Progenitor cell of endocrine pancreas (in vitro differentiated cells): ENCODE results near the gene WWP2. TPM values are rescaled to one million over a fixed set of nuclear protein-coding genes. Genes with fewer than 3 reads are reported as not detected.
"Not testable (repeated sequence)": the region's sequence is repeated elsewhere in the genome, so short reads cannot be mapped to it uniquely, and the experiment has no call there.

Experiments
- DNase-seq: peaks from one replicate; pipeline ENCODE4 v3.0.0; 2021; ENCODE audit warnings: low spot score; ENCODE audit not compliant: unreplicated experiment
- H3K27ac Mint-ChIP-seq: 2 replicates; pipeline ENCODE4 v1.8.0; 2021; ENCODE audit warnings: mild to moderate bottlenecking, moderate library complexity, mixed read lengths
- H3K27me3 Mint-ChIP-seq: 2 replicates; pipeline ENCODE4 v1.8.0; 2021; ENCODE audit warnings: mixed read lengths
- H3K36me3 Mint-ChIP-seq: 2 replicates; pipeline ENCODE4 v1.8.0; 2022; ENCODE audit warnings: mixed read lengths; ENCODE audit not compliant: insufficient read depth
- H3K4me1 Mint-ChIP-seq: 2 replicates; pipeline ENCODE4 v1.8.0; 2021; ENCODE audit warnings: low read depth, mixed read lengths
- H3K4me3 Mint-ChIP-seq: 2 replicates; pipeline ENCODE4 v1.8.0; 2021; ENCODE audit warnings: low read depth, mild to moderate bottlenecking, moderate library complexity, mixed read lengths
- H3K9me3 Mint-ChIP-seq: 2 replicates; pipeline ENCODE4 v1.8.0; 2021; ENCODE audit warnings: low read depth, mixed read lengths
- total RNA-seq: library from RNA; stranded (reverse); gene quantifications from 2 replicates; pipeline ENCODE4 v1.2.1, GENCODE V29; 2021
- TF ChIP-seq, protein P1 (sequence below): fragments of 200-600 bp; sonication (generic); IDR thresholded peaks from one replicate; pipeline ENCODE4 v1.5.0; 2021; ENCODE audit warnings: antibody characterized with exemption, mild to moderate bottlenecking; ENCODE audit not compliant: unreplicated experiment

The WWP2 gene
- total RNA-seq, 1 donor from 2014 or later, result 62.3 TPM

DNA sequence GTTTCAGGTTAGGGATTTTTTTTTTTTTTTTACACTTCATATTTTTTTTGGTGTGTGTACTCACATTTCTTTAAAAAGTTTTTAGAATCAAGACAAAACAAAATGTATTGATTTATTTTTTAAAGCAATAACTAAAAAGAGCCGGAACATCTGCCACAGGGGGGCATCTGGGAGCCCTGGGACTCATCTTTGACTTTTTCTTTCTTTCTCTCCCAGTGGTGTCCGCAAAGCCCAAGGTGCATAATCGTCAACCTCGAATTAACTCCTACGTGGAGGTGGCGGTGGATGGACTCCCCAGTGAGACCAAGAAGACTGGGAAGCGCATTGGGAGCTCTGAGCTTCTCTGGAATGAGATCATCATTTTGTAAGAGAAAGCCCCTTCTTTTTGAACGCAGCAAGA is 36.3 kb downstream of the WWP2 start:
- Mint-ChIP-seq H3K9me3 (no peaks in the 10 kb centered on the region), H3K27me3 (no peaks in the 10 kb centered on the region), H3K4me1 (peaks cover 1% of the 10 kb centered on the region), H3K27ac (peak overlapping the region; percentile 60), H3K4me3 (no peak overlapping the region), H3K36me3 (peaks cover 8% of the 10 kb centered on the region)
- no peak for DNase-seq
- TF ChIP-seq, protein P1, sequence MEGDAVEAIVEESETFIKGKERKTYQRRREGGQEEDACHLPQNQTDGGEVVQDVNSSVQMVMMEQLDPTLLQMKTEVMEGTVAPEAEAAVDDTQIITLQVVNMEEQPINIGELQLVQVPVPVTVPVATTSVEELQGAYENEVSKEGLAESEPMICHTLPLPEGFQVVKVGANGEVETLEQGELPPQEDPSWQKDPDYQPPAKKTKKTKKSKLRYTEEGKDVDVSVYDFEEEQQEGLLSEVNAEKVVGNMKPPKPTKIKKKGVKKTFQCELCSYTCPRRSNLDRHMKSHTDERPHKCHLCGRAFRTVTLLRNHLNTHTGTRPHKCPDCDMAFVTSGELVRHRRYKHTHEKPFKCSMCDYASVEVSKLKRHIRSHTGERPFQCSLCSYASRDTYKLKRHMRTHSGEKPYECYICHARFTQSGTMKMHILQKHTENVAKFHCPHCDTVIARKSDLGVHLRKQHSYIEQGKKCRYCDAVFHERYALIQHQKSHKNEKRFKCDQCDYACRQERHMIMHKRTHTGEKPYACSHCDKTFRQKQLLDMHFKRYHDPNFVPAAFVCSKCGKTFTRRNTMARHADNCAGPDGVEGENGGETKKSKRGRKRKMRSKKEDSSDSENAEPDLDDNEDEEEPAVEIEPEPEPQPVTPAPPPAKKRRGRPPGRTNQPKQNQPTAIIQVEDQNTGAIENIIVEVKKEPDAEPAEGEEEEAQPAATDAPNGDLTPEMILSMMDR, result peak; percentile 36

DNA sequence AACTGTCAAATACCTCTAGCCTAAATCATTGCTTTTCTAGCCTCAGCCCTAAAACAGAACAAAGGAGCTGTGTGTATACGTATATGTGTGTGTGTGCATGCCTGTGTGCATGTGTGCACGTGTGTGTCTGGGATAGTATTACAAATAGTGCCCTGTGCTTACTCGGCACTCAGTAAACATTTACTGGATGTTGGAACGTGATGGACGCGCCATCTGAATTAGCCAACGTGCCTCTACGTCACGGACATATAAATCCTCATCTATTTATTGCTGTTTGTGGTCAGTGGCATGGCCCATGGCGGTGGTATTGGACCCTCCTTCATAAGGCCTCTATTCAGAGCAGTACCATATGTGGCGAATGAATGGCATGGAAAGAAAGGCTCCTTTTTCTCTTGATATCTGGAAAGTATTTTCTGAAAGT is 37.5 kb downstream of the WWP2 start:
- TF ChIP-seq, protein P1, result no peak
- Mint-ChIP-seq H3K4me1 (peaks cover 1% of the 10 kb centered on the region), H3K4me3 (no peak overlapping the region), H3K36me3 (peaks cover 8% of the 10 kb centered on the region), H3K27me3 (no peaks in the 10 kb centered on the region), H3K27ac (no peak overlapping the region), H3K9me3 (no peaks in the 10 kb centered on the region)
- DNase-seq, result no peak

DNA sequence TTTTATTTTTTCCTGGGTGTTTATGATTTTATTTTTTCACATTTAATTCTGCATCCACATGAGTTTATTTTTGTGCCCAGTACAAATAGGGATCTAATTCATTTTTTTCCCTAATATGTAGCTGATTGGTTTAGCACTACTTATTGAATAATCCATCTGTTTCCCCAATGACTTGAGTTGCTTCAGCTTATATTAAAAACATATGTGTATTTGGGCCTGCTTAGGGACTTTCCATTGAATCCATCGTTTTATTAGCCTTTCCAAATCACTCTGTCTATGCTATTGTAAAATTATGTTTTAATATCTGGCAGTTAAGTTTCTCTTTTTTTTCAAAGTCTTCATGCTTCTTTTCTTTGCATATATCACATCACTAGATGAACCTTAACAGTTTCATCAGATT is 42.2 kb downstream of the WWP2 start:
- Mint-ChIP-seq H3K36me3 (peaks cover 9% of the 10 kb centered on the region), H3K4me1 (no peaks in the 10 kb centered on the region), H3K27ac (peak overlapping the region; percentile 41), H3K27me3 (no peaks in the 10 kb centered on the region), H3K9me3 (no peaks in the 10 kb centered on the region), H3K4me3 (no peak overlapping the region)
- no peak for DNase-seq
- TF ChIP-seq, protein P1, result no peak

DNA sequence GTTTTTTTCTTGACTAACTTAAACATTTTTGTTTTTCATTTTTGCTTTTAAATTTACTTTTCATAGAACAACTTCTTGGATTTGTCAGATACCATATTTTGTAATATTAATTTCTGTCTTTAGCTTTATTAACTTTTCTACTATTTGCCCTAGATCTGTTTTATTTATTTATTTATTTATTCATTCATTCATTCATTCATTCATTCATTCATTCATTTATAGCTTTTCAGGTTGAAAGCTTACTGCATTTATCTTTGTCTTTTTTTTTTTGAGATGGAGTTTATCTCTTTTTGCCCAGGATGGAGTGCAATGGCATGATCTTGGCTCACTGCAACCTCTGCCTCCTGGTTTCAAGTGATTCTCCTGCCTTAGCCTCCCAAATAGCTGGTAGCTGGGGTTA is 44.6 kb downstream of the WWP2 start:
- DNase-seq, H3K27me3 Mint-ChIP-seq, H3K27ac Mint-ChIP-seq, H3K9me3 Mint-ChIP-seq, H3K36me3 Mint-ChIP-seq, H3K4me3 Mint-ChIP-seq, H3K4me1 Mint-ChIP-seq: not testable (repeated sequence)

DNA sequence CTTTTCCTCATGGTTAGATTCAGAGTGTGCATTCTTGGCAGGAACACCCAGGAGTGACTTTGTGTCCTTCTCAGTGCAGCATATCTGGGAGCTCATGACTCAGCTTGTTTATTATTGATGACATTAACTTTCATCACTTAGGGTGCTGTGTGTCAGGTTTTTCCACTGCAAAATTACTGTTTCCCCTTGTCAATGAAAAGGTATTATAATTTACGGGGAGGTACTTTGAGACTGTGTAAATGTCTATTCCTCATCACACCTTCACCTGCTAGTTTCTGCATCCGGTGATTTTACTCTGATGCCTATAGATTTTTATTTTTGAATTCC is 50.5 kb downstream of the WWP2 start:
- H3K4me3 Mint-ChIP-seq, result no peak overlapping the region
- DNase-seq, result no peak
- no peaks in the 10 kb centered on the region for H3K27me3 Mint-ChIP-seq
- peaks cover 18% of the 10 kb centered on the region for H3K36me3 Mint-ChIP-seq
- H3K9me3 Mint-ChIP-seq, result no peaks in the 10 kb centered on the region
- peaks cover 11% of the 10 kb centered on the region for H3K4me1 Mint-ChIP-seq
- H3K27ac Mint-ChIP-seq, result no peak overlapping the region
- TF ChIP-seq, protein P1, result no peak

DNA sequence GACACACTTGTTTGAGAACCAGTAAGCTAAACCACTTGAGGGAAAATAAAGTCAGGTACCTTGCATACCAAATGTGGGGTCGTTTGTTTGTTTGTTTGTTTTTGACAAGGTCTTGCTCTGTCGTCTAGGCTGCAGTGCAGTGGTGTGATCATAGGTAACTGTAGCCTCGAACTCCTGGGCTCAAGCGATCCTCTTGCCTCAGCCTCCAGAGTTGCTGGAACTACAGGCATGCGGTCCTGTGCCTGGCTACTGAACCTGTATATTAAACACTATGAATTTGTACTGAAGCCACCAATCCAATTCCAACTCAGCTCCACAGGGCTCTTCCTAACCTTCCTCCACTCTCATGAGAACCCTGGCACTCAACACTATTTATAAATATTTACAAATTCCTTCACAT is 51.9 kb downstream of the WWP2 start:
- peaks cover 11% of the 10 kb centered on the region for H3K4me1 Mint-ChIP-seq
- DNase-seq, result no peak
- H3K4me3 Mint-ChIP-seq, result no peak overlapping the region
- H3K9me3 Mint-ChIP-seq, result no peaks in the 10 kb centered on the region
- H3K36me3 Mint-ChIP-seq, result peaks cover 24% of the 10 kb centered on the region
- no peaks in the 10 kb centered on the region for H3K27me3 Mint-ChIP-seq
- H3K27ac Mint-ChIP-seq, result peak overlapping the region; percentile 96
- TF ChIP-seq, protein P1, result no peak
